ENCODE results near the gene ATP6V0C.
"Not testable (repeated sequence)": the region's sequence is repeated elsewhere in the genome, so short reads cannot be mapped to it uniquely, and the experiment has no call there.

Gene ATP6V0C

GRCh38 chr16:2474877-2475412, 38.8 kb upstream of the ATP6V0C start, which contains the start of gene TBC1D24:
TSS of gene TBC1D24 (plus strand) at chr16:2475127. CDS start at chr16:2496149, 21,022 bp downstream.
- peak; percentile 94 for DNase-seq (ENCODE audit: low spot score)

GRCh38 chr16:2475413-2476344, 38.1 kb upstream of the ATP6V0C start:
- no peak for DNase-seq (ENCODE audit: low spot score)

- DNase-seq (ENCODE audit: low spot score), result no peak
Observed at GRCh38 chr16:2476345-2476720, 37.4 kb upstream of the ATP6V0C start.

- DNase-seq (ENCODE audit: low spot score), result no peak
Observed at GRCh38 chr16:2476741-2477140, 37.0 kb upstream of the ATP6V0C start.

GRCh38 chr16:2477327-2477726, 36.4 kb upstream of the ATP6V0C start:
- no peak for DNase-seq (ENCODE audit: low spot score)

- DNase-seq (ENCODE audit: low spot score), result no peak
Observed at GRCh38 chr16:2478279-2478678, 35.5 kb upstream of the ATP6V0C start.

GRCh38 chr16:2479996-2480395, 33.8 kb upstream of the ATP6V0C start:
- not testable (repeated sequence) for DNase-seq (ENCODE audit: low spot score)

- no peak for DNase-seq (ENCODE audit: low spot score)
Observed at GRCh38 chr16:2480948-2481347, 32.8 kb upstream of the ATP6V0C start.

GRCh38 chr16:2481676-2482075, 32.1 kb upstream of the ATP6V0C start:
- no peak for DNase-seq (ENCODE audit: low spot score)

GRCh38 chr16:2482249-2482648, 31.5 kb upstream of the ATP6V0C start:
- DNase-seq (ENCODE audit: low spot score), result no peak

- no peak for DNase-seq (ENCODE audit: low spot score)
Observed at GRCh38 chr16:2482708-2483534, 30.8 kb upstream of the ATP6V0C start.

GRCh38 chr16:2483939-2484897, 29.5 kb upstream of the ATP6V0C start:
- DNase-seq (ENCODE audit: low spot score), result no peak

GRCh38 chr16:2484898-2485508, 28.7 kb upstream of the ATP6V0C start:
- no peak for DNase-seq (ENCODE audit: low spot score)

GRCh38 chr16:2485811-2486507, 27.8 kb upstream of the ATP6V0C start:
- no peak for DNase-seq (ENCODE audit: low spot score)

- DNase-seq (ENCODE audit: low spot score), result no peak
Observed at GRCh38 chr16:2486645-2487516, 26.9 kb upstream of the ATP6V0C start.

- DNase-seq (ENCODE audit: low spot score), result no peak
Observed at GRCh38 chr16:2487517-2487842, 26.3 kb upstream of the ATP6V0C start.

GRCh38 chr16:2487903-2488531, 25.7 kb upstream of the ATP6V0C start:
- no peak for DNase-seq (ENCODE audit: low spot score)

- DNase-seq (ENCODE audit: low spot score), result no peak
Observed at GRCh38 chr16:2489581-2489980, 24.2 kb upstream of the ATP6V0C start.

All from ecto neural progenitor cell (in vitro differentiated cells).